Measurements from ENCODE around the gene NAALADL2.
"Not testable (repeated sequence)": the region's sequence is repeated elsewhere in the genome, so short reads cannot be mapped to it uniquely, and the experiment has no call there.

NAALADL2 gene

GRCh38 chr3:175149675-175150074 lies 290.5 kb downstream of the NAALADL2 start:
- DNase-seq: no peak

GRCh38 chr3:175150812-175151401 lies 291.8 kb downstream of the NAALADL2 start:
- no peak for DNase-seq

GRCh38 chr3:175153595-175153994 lies 294.5 kb downstream of the NAALADL2 start:
- no peak for DNase-seq

- no peak for DNase-seq
These were observed 296.0 kb downstream of the NAALADL2 start for GRCh38 chr3:175155172-175155571.

- DNase-seq: no peak
These were observed 300.1 kb downstream of the NAALADL2 start for GRCh38 chr3:175159202-175159601.

- no peak for DNase-seq
These were observed 302.2 kb downstream of the NAALADL2 start for GRCh38 chr3:175161291-175161690.

GRCh38 chr3:175163686-175164085 lies 304.6 kb downstream of the NAALADL2 start:
- no peak for DNase-seq

- DNase-seq: not testable (repeated sequence)
These were observed 314.0 kb downstream of the NAALADL2 start for GRCh38 chr3:175173117-175173516.

- DNase-seq: no peak
These were observed 317.4 kb downstream of the NAALADL2 start for GRCh38 chr3:175176556-175176955.

GRCh38 chr3:175179055-175179454 lies 319.9 kb downstream of the NAALADL2 start:
- DNase-seq: no peak

GRCh38 chr3:175184392-175184791 lies 325.3 kb downstream of the NAALADL2 start:
- no peak for DNase-seq

- DNase-seq: no peak
These were observed 326.8 kb downstream of the NAALADL2 start for GRCh38 chr3:175185903-175186302.

GRCh38 chr3:175186511-175186910 lies 327.4 kb downstream of the NAALADL2 start:
- no peak for DNase-seq

GRCh38 chr3:175187586-175187985 lies 328.5 kb downstream of the NAALADL2 start:
- no peak for DNase-seq

- DNase-seq: no peak
These were observed 333.4 kb downstream of the NAALADL2 start for GRCh38 chr3:175192536-175192935.

- no peak for DNase-seq
These were observed 334.8 kb downstream of the NAALADL2 start for GRCh38 chr3:175193815-175194518.

GRCh38 chr3:175198991-175199783 lies 340.1 kb downstream of the NAALADL2 start:
- no peak for DNase-seq

GRCh38 chr3:175199961-175200360 lies 340.8 kb downstream of the NAALADL2 start:
- no peak for DNase-seq

GRCh38 chr3:175200391-175201095 lies 341.4 kb downstream of the NAALADL2 start:
- DNase-seq: no peak

GRCh38 chr3:175207361-175207760 lies 348.2 kb downstream of the NAALADL2 start:
- DNase-seq: no peak

- DNase-seq: no peak
These were observed 349.2 kb downstream of the NAALADL2 start for GRCh38 chr3:175208326-175208725.

- DNase-seq: no peak
These were observed 352.3 kb downstream of the NAALADL2 start for GRCh38 chr3:175211466-175211865.

- no peak for DNase-seq
These were observed 353.8 kb downstream of the NAALADL2 start for GRCh38 chr3:175212896-175213295.

Data from CD4-positive, alpha-beta T cell treated with Interleukin-17A for 4 hours (primary cell).